Measurements from ENCODE around the gene SCN1A. TPM values are rescaled to one million over a fixed set of nuclear protein-coding genes. Genes with fewer than 3 reads are reported as not detected.

The SCN1A gene
- total and polyA plus RNA-seq, 2 of the 13 experiments (the other 11 are each of a cell fraction or from before 2014, with no cell fraction given): 19.9 to 39.4 TPM

DNA sequence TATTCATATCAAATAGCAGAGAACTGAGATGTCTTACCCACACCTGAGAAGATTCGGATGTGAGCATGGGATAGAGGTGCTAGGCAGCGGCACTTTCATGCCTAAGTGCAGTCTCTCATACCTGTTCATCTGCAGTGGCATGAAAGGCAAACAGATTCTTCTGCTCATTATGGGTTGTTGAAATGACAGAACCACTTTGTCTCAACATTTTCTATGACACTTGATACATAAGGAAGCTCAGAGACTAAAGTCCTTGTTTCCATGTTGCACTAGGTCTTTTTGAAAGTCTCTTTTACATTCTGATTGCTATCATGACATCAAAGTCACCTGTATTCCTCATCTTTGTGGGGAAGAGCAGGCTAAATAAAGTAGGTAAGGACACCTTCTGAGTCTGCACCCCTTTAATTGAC, 8.0 kb upstream of the SCN1A start (continued):
- TF ChIP-seq, protein P1, sequence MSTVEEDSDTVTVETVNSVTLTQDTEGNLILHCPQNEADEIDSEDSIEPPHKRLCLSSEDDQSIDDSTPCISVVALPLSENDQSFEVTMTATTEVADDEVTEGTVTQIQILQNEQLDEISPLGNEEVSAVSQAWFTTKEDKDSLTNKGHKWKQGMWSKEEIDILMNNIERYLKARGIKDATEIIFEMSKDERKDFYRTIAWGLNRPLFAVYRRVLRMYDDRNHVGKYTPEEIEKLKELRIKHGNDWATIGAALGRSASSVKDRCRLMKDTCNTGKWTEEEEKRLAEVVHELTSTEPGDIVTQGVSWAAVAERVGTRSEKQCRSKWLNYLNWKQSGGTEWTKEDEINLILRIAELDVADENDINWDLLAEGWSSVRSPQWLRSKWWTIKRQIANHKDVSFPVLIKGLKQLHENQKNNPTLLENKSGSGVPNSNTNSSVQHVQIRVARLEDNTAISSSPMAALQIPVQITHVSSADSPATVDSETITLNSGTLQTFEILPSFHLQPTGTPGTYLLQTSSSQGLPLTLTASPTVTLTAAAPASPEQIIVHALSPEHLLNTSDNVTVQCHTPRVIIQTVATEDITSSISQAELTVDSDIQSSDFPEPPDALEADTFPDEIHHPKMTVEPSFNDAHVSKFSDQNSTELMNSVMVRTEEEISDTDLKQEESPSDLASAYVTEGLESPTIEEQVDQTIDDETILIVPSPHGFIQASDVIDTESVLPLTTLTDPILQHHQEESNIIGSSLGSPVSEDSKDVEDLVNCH (CRISPR knock-in tag; IDR thresholded peaks at IDR 0.05): no peak
- TF ChIP-seq MEIS2 (CRISPR knock-in tag; IDR thresholded peaks at IDR 0.05) (peak; percentile 95), SP140L (CRISPR knock-in tag; IDR thresholded peaks at IDR 0.05; ENCODE audit: borderline replicate concordance) (peak; percentile 79; the same call in 1 of the 2 replicates), KDM6A (CRISPR knock-in tag; IDR thresholded peaks at IDR 0.05; ENCODE audit: low read depth) (peak; percentile 70), BRD4 (CRISPR knock-in tag; IDR thresholded peaks at IDR 0.05) (peak; percentile 84), RXRB (CRISPR knock-in tag; IDR thresholded peaks at IDR 0.05; ENCODE audit: borderline replicate concordance) (no peak; the same call in none of the 2 replicates), SMAD3 (CRISPR knock-in tag; IDR thresholded peaks at IDR 0.05) (0 out of 2 replicates have a peak, but pooled peaks have one; percentile 7), RXRA (CRISPR knock-in tag; IDR thresholded peaks at IDR 0.05) (peak; percentile 36; the same call in 1 of the 2 replicates), IRF2 (CRISPR knock-in tag; IDR thresholded peaks at IDR 0.05) (0 out of 2 replicates have a peak, but pooled peaks have one; percentile 10), KMT2B (CRISPR knock-in tag; IDR thresholded peaks at IDR 0.05) (no peak), ZBTB3 (CRISPR knock-in tag; IDR thresholded peaks at IDR 0.05; ENCODE audit: borderline replicate concordance, low read depth) (no peak), PPARG (CRISPR knock-in tag; conservative IDR thresholded peaks at IDR 0.05) (peak; percentile 79; the same call in 1 of the 2 replicates), ZNF124 (CRISPR knock-in tag; IDR thresholded peaks at IDR 0.05) (no peak), HIVEP1 (CRISPR knock-in tag; IDR thresholded peaks at IDR 0.05) (no peak), NFKBIZ (CRISPR knock-in tag; IDR thresholded peaks at IDR 0.05) (no peak), FOXP1 (IDR thresholded peaks at IDR 0.05) (no peak), FOXP1 (CRISPR knock-in tag; IDR thresholded peaks at IDR 0.05) (peak; percentile 66), ZBTB7A (CRISPR knock-in tag; IDR thresholded peaks at IDR 0.05) (no peak)
- TF ChIP-seq, protein P2, sequence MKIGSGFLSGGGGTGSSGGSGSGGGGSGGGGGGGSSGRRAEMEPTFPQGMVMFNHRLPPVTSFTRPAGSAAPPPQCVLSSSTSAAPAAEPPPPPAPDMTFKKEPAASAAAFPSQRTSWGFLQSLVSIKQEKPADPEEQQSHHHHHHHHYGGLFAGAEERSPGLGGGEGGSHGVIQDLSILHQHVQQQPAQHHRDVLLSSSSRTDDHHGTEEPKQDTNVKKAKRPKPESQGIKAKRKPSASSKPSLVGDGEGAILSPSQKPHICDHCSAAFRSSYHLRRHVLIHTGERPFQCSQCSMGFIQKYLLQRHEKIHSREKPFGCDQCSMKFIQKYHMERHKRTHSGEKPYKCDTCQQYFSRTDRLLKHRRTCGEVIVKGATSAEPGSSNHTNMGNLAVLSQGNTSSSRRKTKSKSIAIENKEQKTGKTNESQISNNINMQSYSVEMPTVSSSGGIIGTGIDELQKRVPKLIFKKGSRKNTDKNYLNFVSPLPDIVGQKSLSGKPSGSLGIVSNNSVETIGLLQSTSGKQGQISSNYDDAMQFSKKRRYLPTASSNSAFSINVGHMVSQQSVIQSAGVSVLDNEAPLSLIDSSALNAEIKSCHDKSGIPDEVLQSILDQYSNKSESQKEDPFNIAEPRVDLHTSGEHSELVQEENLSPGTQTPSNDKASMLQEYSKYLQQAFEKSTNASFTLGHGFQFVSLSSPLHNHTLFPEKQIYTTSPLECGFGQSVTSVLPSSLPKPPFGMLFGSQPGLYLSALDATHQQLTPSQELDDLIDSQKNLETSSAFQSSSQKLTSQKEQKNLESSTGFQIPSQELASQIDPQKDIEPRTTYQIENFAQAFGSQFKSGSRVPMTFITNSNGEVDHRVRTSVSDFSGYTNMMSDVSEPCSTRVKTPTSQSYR (CRISPR knock-in tag; IDR thresholded peaks at IDR 0.05; ENCODE audit: borderline replicate concordance): peak; percentile 41; the same call in 1 of the 2 replicates
- TF ChIP-seq, protein P3, sequence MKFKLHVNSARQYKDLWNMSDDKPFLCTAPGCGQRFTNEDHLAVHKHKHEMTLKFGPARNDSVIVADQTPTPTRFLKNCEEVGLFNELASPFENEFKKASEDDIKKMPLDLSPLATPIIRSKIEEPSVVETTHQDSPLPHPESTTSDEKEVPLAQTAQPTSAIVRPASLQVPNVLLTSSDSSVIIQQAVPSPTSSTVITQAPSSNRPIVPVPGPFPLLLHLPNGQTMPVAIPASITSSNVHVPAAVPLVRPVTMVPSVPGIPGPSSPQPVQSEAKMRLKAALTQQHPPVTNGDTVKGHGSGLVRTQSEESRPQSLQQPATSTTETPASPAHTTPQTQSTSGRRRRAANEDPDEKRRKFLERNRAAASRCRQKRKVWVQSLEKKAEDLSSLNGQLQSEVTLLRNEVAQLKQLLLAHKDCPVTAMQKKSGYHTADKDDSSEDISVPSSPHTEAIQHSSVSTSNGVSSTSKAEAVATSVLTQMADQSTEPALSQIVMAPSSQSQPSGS (CRISPR knock-in tag; IDR thresholded peaks at IDR 0.05): peak; percentile 50; the same call in 1 of the 2 replicates
- TF ChIP-seq, protein P4, sequence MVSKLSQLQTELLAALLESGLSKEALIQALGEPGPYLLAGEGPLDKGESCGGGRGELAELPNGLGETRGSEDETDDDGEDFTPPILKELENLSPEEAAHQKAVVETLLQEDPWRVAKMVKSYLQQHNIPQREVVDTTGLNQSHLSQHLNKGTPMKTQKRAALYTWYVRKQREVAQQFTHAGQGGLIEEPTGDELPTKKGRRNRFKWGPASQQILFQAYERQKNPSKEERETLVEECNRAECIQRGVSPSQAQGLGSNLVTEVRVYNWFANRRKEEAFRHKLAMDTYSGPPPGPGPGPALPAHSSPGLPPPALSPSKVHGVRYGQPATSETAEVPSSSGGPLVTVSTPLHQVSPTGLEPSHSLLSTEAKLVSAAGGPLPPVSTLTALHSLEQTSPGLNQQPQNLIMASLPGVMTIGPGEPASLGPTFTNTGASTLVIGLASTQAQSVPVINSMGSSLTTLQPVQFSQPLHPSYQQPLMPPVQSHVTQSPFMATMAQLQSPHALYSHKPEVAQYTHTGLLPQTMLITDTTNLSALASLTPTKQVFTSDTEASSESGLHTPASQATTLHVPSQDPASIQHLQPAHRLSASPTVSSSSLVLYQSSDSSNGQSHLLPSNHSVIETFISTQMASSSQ (IDR thresholded peaks at IDR 0.05; ENCODE audit: low read depth): peak; percentile 62
- TF ChIP-seq, protein P4 (CRISPR knock-in tag; IDR thresholded peaks at IDR 0.05; ENCODE audit: borderline replicate concordance): peak; percentile 90
